Ectodermal cell (in vitro differentiated cells): Measurements from ENCODE around the gene LRRC4.

Experiments
- H3K27ac ChIP-seq: 2 replicates; pipeline ENCODE4 v1.7.0; 2013; ENCODE audit warnings: mild to moderate bottlenecking, low read depth, low read length; ENCODE audit not compliant: insufficient read depth, poor library complexity, severe bottlenecking
- H3K27me3 ChIP-seq: 2 replicates; pipeline ENCODE4 v1.7.0; 2013; ENCODE audit warnings: mild to moderate bottlenecking, low read length; ENCODE audit not compliant: insufficient read depth, control insufficient read depth, poor library complexity, severe bottlenecking
- H3K36me3 ChIP-seq: one replicate; pipeline ENCODE4 v1.7.0; 2013; ENCODE audit warnings: low read length; ENCODE audit not compliant: control insufficient read depth, insufficient read depth
- H3K4me1 ChIP-seq: one replicate; pipeline ENCODE4 v1.7.0; 2013; ENCODE audit warnings: low read length; ENCODE audit not compliant: control insufficient read depth, insufficient read depth
- H3K4me3 ChIP-seq: 2 replicates; pipeline ENCODE4 v1.7.0; 2013; ENCODE audit warnings: low read depth, low read length, control low read depth; ENCODE audit not compliant: insufficient read depth
- H3K9me3 ChIP-seq: 2 replicates; pipeline ENCODE4 v1.7.0; 2013; ENCODE audit warnings: mild to moderate bottlenecking, low read length, moderate library complexity; ENCODE audit not compliant: control insufficient read depth
- WGBS, 2 experiments: methylation state at CpG; one replicate each; pipeline ENCODE4 v1.1.7; 2013; ENCODE audit warnings: missing lambda C conversion rate in 2 of 2; 5-methylcytosine and 5-hydroxymethylcytosine counted together

The LRRC4 gene

GRCh38 chr7:128059143-128059988 is 28.1 kb upstream of the LRRC4 start:
- no peak overlapping the region for H3K27ac ChIP-seq
- H3K27me3 ChIP-seq: no peaks in the 10 kb centered on the region
- no peaks in the 10 kb centered on the region for H3K36me3 ChIP-seq
- 72 to 73% methylated on average over 7 of the region's 7 CpGs for WGBS, 2 experiments
- no peak overlapping the region for H3K4me3 ChIP-seq
- peaks cover 26% of the 10 kb centered on the region for H3K4me1 ChIP-seq
- no peaks in the 10 kb centered on the region for H3K9me3 ChIP-seq

GRCh38 chr7:128057909-128058308 is 26.7 kb upstream of the LRRC4 start:
- Histone ChIP-seq H3K27ac (no peak overlapping the region), H3K36me3 (no peaks in the 10 kb centered on the region), H3K4me3 (no peak overlapping the region), H3K27me3 (no peaks in the 10 kb centered on the region), H3K4me1 (peaks cover 26% of the 10 kb centered on the region), H3K9me3 (no peaks in the 10 kb centered on the region)
- whole genome bisulfite sequencing, 2 experiments: 71 to 90% methylated on average over 1 of the region's 1 CpG

GRCh38 chr7:128056901-128057300 is 25.7 kb upstream of the LRRC4 start:
- H3K4me3 ChIP-seq: no peak overlapping the region
- no peaks in the 10 kb centered on the region for H3K9me3 ChIP-seq
- no peak overlapping the region for H3K27ac ChIP-seq
- H3K4me1 ChIP-seq: peaks cover 24% of the 10 kb centered on the region
- no peaks in the 10 kb centered on the region for H3K27me3 ChIP-seq
- WGBS, 2 experiments: 94 to 96% methylated on average over 8 of the region's 8 CpGs
- H3K36me3 ChIP-seq: no peaks in the 10 kb centered on the region

GRCh38 chr7:128055637-128056036 is 24.4 kb upstream of the LRRC4 start:
- peaks cover 16% of the 10 kb centered on the region for H3K4me1 ChIP-seq
- WGBS, 2 experiments: 85 to 91% methylated on average over 5 of the region's 5 CpGs
- H3K4me3 ChIP-seq: no peak overlapping the region
- no peaks in the 10 kb centered on the region for H3K27me3 ChIP-seq
- no peaks in the 10 kb centered on the region for H3K9me3 ChIP-seq
- H3K36me3 ChIP-seq: no peaks in the 10 kb centered on the region
- H3K27ac ChIP-seq: no peak overlapping the region

- no peaks in the 10 kb centered on the region for H3K9me3 ChIP-seq
- no peaks in the 10 kb centered on the region for H3K27me3 ChIP-seq
- 89 to 90% methylated on average over 4 of the region's 4 CpGs for WGBS, 2 experiments
- H3K36me3 ChIP-seq: no peaks in the 10 kb centered on the region
- no peak overlapping the region for H3K4me3 ChIP-seq
- H3K27ac ChIP-seq: no peak overlapping the region
- H3K4me1 ChIP-seq: peaks cover 9% of the 10 kb centered on the region
These were observed 23.3 kb upstream of the LRRC4 start for GRCh38 chr7:128054511-128054910.

- H3K36me3 ChIP-seq: no peaks in the 10 kb centered on the region
- 91% methylated on average over 5 of the region's 5 CpGs for WGBS, 2 experiments
- H3K27me3 ChIP-seq: no peaks in the 10 kb centered on the region
- peaks cover 4% of the 10 kb centered on the region for H3K4me1 ChIP-seq
- no peak overlapping the region for H3K4me3 ChIP-seq
- no peaks in the 10 kb centered on the region for H3K9me3 ChIP-seq
- no peak overlapping the region for H3K27ac ChIP-seq
These were observed 22.8 kb upstream of the LRRC4 start for GRCh38 chr7:128053991-128054390.

- no peak overlapping the region for H3K27ac ChIP-seq
- no peaks in the 10 kb centered on the region for H3K4me1 ChIP-seq
- H3K9me3 ChIP-seq: no peaks in the 10 kb centered on the region
- H3K36me3 ChIP-seq: no peaks in the 10 kb centered on the region
- no peaks in the 10 kb centered on the region for H3K27me3 ChIP-seq
- H3K4me3 ChIP-seq: no peak overlapping the region
These were observed 21.8 kb upstream of the LRRC4 start for GRCh38 chr7:128053023-128053422.

- no peak overlapping the region for H3K27ac ChIP-seq
- H3K27me3 ChIP-seq: no peaks in the 10 kb centered on the region
- no peaks in the 10 kb centered on the region for H3K9me3 ChIP-seq
- no peak overlapping the region for H3K4me3 ChIP-seq
- no peaks in the 10 kb centered on the region for H3K4me1 ChIP-seq
- H3K36me3 ChIP-seq: no peaks in the 10 kb centered on the region
- WGBS, 2 experiments: 93% methylated on average over 9 of the region's 9 CpGs
These were observed 21.2 kb upstream of the LRRC4 start for GRCh38 chr7:128052404-128052803.

GRCh38 chr7:128045766-128046165 is 14.5 kb upstream of the LRRC4 start:
- Histone ChIP-seq H3K4me3 (no peak overlapping the region), H3K27ac (no peak overlapping the region), H3K36me3 (no peaks in the 10 kb centered on the region), H3K27me3 (no peaks in the 10 kb centered on the region), H3K9me3 (no peaks in the 10 kb centered on the region), H3K4me1 (peaks cover 6% of the 10 kb centered on the region)
- WGBS, 2 experiments: 89 to 100% methylated on average over 1 of the region's 1 CpG

GRCh38 chr7:128045158-128045557 is 13.9 kb upstream of the LRRC4 start:
- H3K27ac ChIP-seq: no peak overlapping the region
- H3K27me3 ChIP-seq: no peaks in the 10 kb centered on the region
- 86 to 97% methylated on average over 1 of the region's 1 CpG for WGBS, 2 experiments
- no peaks in the 10 kb centered on the region for H3K9me3 ChIP-seq
- H3K36me3 ChIP-seq: no peaks in the 10 kb centered on the region
- peaks cover 6% of the 10 kb centered on the region for H3K4me1 ChIP-seq
- H3K4me3 ChIP-seq: no peak overlapping the region
